ENCODE results near the gene EFCAB6. TPM values are rescaled to one million over a fixed set of nuclear protein-coding genes. Genes with fewer than 3 reads are reported as not detected.

The EFCAB6 gene
- total RNA-seq, 4 donors from 2014 or later: 1.2 to 4.0 (median 3.0) TPM

DNA sequence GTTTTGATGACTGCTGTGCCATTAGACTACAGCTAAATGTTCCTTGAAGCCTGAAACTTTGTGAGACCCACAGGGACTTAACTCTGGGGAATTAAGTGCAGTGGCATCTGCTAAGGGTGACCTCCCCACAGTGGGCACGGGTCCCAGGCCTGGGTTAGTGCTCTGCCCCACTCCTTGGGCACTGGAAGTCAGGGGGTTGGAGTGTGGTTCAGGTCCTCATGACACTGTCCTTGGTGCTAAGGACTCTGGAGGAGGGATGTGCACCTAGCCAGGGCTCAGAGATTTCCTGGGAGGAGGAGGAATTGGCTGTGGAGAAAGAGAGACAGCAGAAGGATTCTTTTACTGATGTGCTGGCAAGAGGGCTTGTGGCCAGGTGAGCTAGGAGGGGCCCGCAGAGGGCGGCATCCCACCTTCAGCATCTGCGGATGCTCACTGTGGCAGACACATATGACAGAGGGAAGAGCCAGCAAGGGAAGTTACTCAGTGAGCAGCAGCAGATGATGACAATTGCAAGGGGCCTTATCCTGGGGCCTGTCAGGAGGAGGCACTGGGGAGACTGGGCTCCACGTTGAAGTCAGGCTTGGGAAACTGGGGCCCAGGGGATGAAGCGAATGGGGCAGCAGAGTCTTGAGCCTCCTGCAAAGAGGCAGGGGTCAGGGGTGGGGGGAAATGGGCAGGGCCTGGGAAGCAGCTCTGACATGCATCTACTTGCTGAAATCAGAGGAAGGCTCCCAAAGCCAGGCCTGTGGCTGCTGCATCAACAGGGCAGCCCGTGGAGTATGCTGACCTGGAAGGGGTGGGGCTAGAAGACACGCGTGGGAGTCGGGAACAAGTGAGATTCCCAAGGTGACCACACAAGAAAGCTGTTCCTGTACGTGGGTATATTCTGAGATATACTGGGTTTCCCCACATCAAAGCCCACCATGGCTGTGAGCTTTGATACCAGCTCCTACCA, 256.3 kb downstream of the EFCAB6 start:
- Histone ChIP-seq H3K4me3 (no peak overlapping the region), H3K27ac (replicated peaks in 1 of 4) (no peak overlapping the region), H3K9me3 (peaks cover 0 to 8% (median 0%) of the 10 kb centered on the region in 4 donors), H3K4me1 (no peaks in the 10 kb centered on the region), H3K27me3 (no peaks in the 10 kb centered on the region), H3K36me3 (no peaks in the 10 kb centered on the region)
- DNase-seq (ENCODE audit: extremely low spot score): peak; percentile 53
- TF ChIP-seq, protein P1, sequence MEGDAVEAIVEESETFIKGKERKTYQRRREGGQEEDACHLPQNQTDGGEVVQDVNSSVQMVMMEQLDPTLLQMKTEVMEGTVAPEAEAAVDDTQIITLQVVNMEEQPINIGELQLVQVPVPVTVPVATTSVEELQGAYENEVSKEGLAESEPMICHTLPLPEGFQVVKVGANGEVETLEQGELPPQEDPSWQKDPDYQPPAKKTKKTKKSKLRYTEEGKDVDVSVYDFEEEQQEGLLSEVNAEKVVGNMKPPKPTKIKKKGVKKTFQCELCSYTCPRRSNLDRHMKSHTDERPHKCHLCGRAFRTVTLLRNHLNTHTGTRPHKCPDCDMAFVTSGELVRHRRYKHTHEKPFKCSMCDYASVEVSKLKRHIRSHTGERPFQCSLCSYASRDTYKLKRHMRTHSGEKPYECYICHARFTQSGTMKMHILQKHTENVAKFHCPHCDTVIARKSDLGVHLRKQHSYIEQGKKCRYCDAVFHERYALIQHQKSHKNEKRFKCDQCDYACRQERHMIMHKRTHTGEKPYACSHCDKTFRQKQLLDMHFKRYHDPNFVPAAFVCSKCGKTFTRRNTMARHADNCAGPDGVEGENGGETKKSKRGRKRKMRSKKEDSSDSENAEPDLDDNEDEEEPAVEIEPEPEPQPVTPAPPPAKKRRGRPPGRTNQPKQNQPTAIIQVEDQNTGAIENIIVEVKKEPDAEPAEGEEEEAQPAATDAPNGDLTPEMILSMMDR (IDR thresholded peaks at IDR 0.05): no peak
- no peak for TF ChIP-seq POLR2AphosphoS5 (IDR thresholded peaks at IDR 0.05)
- 80% methylated on average over 11 of the region's 11 CpGs for WGBS
- intact Hi-C loops (cut with DNase I): no loop called here

DNA sequence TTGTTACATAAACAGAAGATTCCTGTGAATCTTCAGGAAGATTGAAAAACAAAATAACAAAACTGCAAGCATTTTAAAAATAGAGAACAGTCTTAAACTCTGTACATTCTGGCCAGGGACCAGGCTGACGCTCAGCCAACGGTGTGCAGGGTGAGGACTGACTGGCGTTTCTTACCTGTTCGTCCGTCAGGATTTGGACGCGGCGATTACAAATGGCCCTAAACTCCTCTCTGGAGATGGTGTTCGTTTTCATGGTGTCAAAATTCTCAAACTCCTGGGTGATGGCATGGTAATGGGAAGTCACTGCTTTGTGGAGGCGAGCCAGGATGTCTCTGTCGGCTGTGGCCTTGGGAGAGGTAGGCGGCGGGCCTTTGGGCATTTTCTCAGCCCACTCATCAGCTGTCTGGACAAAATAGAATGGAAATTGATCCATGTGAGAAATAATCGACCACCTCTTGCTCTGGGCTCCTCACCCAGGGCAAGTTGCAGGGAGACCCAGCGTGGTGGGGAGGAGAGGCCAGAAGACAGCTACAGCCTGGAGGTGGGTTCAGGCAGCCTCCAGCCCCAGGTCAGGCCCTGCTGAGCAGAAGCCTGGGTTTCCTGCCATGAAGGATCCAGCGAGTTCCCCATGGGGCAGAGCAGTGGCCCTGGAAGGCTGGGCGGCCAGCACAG, 257.3 kb downstream of the EFCAB6 start:
- intact Hi-C loops (cut with DNase I): no loop called here
- 93% methylated on average over 17 of the region's 17 CpGs for WGBS
- DNase-seq (ENCODE audit: extremely low spot score): peak; percentile 74

DNA sequence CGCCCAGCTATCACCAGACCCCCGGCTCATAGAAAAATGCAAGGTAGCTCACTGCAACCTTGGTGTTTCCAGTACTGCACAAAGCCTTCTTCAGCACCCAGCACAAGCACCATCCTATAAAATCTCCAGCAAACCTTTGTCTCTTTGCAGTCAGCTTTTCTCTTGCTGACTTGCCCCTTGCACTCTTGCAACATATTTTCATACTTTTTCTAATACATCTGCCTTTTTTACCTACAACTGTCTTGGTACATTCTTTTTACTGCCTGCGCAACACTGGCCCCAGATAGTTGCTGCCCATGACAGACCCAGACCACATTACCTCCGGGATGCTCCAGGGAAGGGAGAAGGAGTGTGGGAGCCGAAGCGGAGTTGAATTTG, 257.9 kb downstream of the EFCAB6 start:
- Histone ChIP-seq H3K27ac (replicated peaks in 1 of 4) (no peak overlapping the region), H3K4me3 (no peak overlapping the region), H3K4me1 (no peaks in the 10 kb centered on the region), H3K36me3 (no peaks in the 10 kb centered on the region), H3K9me3 (peaks cover 0 to 8% (median 0%) of the 10 kb centered on the region in 4 donors), H3K27me3 (no peaks in the 10 kb centered on the region)
- peak; percentile 84 for DNase-seq (ENCODE audit: extremely low spot score)
- intact Hi-C loops (cut with DNase I): no loop called here
- TF ChIP-seq, protein P1 (IDR thresholded peaks at IDR 0.05): no peak
- TF ChIP-seq POLR2AphosphoS5 (IDR thresholded peaks at IDR 0.05) (no peak), EP300 (IDR thresholded peaks at IDR 0.05) (no peak), POLR2A (IDR thresholded peaks at IDR 0.05; ENCODE audit: low read depth) (no peak)
- WGBS: 75% methylated on average over 6 of the region's 6 CpGs

More for the DNA sequence above, 257.3 kb downstream of the EFCAB6 start:
- Histone ChIP-seq H3K4me3 (no peak overlapping the region), H3K27me3 (no peaks in the 10 kb centered on the region), H3K27ac (replicated peaks in 1 of 4) (no peak overlapping the region), H3K9me3 (peaks cover 0 to 8% (median 0%) of the 10 kb centered on the region in 4 donors), H3K4me1 (no peaks in the 10 kb centered on the region), H3K36me3 (no peaks in the 10 kb centered on the region)
- no peak for TF ChIP-seq POLR2AphosphoS5 (IDR thresholded peaks at IDR 0.05)
- TF ChIP-seq, protein P1 (IDR thresholded peaks at IDR 0.05): no peak
- no peak for TF ChIP-seq EP300 (IDR thresholded peaks at IDR 0.05)
- no peak for TF ChIP-seq POLR2A (IDR thresholded peaks at IDR 0.05; ENCODE audit: low read depth)

DNA sequence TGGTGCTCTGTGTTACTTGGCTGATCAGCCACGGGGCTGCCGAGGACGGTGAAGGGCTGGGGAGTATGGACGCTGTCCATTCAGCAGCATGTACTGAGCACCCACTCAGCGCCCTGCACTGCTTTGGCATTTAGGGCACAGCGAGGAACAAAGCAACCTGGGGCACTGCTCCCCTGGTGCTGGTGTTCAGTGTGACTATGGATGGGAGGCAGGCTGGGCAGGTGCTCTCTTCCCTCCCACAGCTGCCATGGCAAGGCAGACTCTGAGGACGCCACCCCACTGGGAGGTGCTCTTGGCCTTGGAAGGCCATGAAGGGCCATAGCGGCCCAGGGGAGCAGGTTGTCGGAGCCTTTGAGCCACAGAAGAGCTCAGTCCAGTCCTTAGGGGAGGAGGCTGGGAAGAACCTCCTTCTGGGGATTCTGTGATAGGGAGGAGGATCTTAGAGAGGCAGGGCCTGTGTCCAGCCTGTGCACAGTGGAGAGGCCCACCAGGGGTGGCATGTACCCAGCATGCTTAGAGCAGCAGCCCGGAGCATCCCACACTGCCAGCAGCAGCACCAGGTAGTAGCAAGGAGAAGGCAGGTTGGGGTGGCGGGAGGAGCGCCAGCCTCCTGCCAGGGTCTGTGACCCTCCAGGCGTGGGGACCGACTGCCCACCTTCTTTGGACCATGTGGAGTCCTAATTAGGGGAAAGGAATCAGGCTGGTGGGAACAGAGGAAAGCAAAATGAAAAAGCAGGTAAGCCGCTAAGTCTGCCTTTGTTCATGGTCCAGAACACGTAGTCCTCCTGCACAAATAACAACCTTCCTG, 258.4 kb downstream of the EFCAB6 start:
- WGBS: 91% methylated on average over 15 of the region's 16 CpGs
- intact Hi-C loops (cut with DNase I): no loop called here
- peak; percentile 84 for DNase-seq (ENCODE audit: extremely low spot score)
- Histone ChIP-seq H3K9me3 (peaks cover 0 to 6% (median 0%) of the 10 kb centered on the region in 4 donors), H3K4me3 (no peak overlapping the region), H3K36me3 (no peaks in the 10 kb centered on the region), H3K4me1 (no peaks in the 10 kb centered on the region), H3K27me3 (no peaks in the 10 kb centered on the region), H3K27ac (replicated peaks in 1 of 4) (no peak overlapping the region)
- no peak for TF ChIP-seq EP300 (IDR thresholded peaks at IDR 0.05)
- TF ChIP-seq POLR2A (IDR thresholded peaks at IDR 0.05; ENCODE audit: low read depth): no peak
- TF ChIP-seq, protein P1 (IDR thresholded peaks at IDR 0.05): no peak
- no peak for TF ChIP-seq POLR2AphosphoS5 (IDR thresholded peaks at IDR 0.05)
